ENCODE data around the gene MED12.

The MED12 gene

GRCh38 chrX:71118032-71118984 lies at the start of gene MED12:
TSS of gene MED12 (plus strand) at chrX:71118596. CDS start at chrX:71118755, 159 bp downstream.
- peak within 1 kb of the TSS; percentile 61 for H3K4me3 ChIP-seq (ENCODE audit: low read depth, low read length)
- DNase-seq (ENCODE audit: low read depth) = no peak

- no peak overlapping the region for H3K4me3 ChIP-seq (ENCODE audit: low read depth, low read length)
- no peak for DNase-seq (ENCODE audit: low read depth)
These were observed 47.9 kb upstream of the MED12 start for GRCh38 chrX:71070531-71070930.

- no peak for DNase-seq (ENCODE audit: low read depth)
- H3K4me3 ChIP-seq (ENCODE audit: low read depth, low read length) = no peak overlapping the region
These were observed 36.9 kb upstream of the MED12 start for GRCh38 chrX:71081330-71082123.

- no peak for DNase-seq (ENCODE audit: low read depth)
- H3K4me3 ChIP-seq (ENCODE audit: low read depth, low read length) = no peak overlapping the region
These were observed 36.2 kb upstream of the MED12 start for GRCh38 chrX:71082124-71082647.

GRCh38 chrX:71082822-71083221 lies 35.6 kb upstream of the MED12 start:
- no peak overlapping the region for H3K4me3 ChIP-seq (ENCODE audit: low read depth, low read length)
- no peak for DNase-seq (ENCODE audit: low read depth)

GRCh38 chrX:71085900-71086299 lies 32.5 kb upstream of the MED12 start:
- H3K4me3 ChIP-seq (ENCODE audit: low read depth, low read length) = no peak overlapping the region
- DNase-seq (ENCODE audit: low read depth) = no peak

GRCh38 chrX:71091263-71091662 lies 27.1 kb upstream of the MED12 start:
- DNase-seq (ENCODE audit: low read depth) = no peak
- no peak overlapping the region for H3K4me3 ChIP-seq (ENCODE audit: low read depth, low read length)

GRCh38 chrX:71095033-71095432 lies 23.4 kb upstream of the MED12 start:
- no peak for DNase-seq (ENCODE audit: low read depth)
- peak overlapping the region; percentile 62 for H3K4me3 ChIP-seq (ENCODE audit: low read depth, low read length)

GRCh38 chrX:71095555-71095980 lies 22.8 kb upstream of the MED12 start, which contains the start of gene FOXO4:
TSS of gene FOXO4 (plus strand) at chrX:71095851. CDS start at chrX:71096529, 678 bp downstream.
- peak; percentile 42 for DNase-seq (ENCODE audit: low read depth)
- peak within 1 kb of the TSS; percentile 62 for H3K4me3 ChIP-seq (ENCODE audit: low read depth, low read length)

- peak overlapping the region; percentile 62 for H3K4me3 ChIP-seq (ENCODE audit: low read depth, low read length)
- no peak for DNase-seq (ENCODE audit: low read depth)
These were observed 22.2 kb upstream of the MED12 start for GRCh38 chrX:71095981-71096759.

- peak overlapping the region; percentile 62 for H3K4me3 ChIP-seq (ENCODE audit: low read depth, low read length)
- DNase-seq (ENCODE audit: low read depth) = no peak
These were observed 21.7 kb upstream of the MED12 start for GRCh38 chrX:71096760-71097032.

GRCh38 chrX:71098302-71098701 lies 20.1 kb upstream of the MED12 start:
- no peak overlapping the region for H3K4me3 ChIP-seq (ENCODE audit: low read depth, low read length)
- DNase-seq (ENCODE audit: low read depth) = no peak

GRCh38 chrX:71098951-71099506 lies 19.4 kb upstream of the MED12 start:
- DNase-seq (ENCODE audit: low read depth) = no peak
- H3K4me3 ChIP-seq (ENCODE audit: low read depth, low read length) = no peak overlapping the region

- no peak for DNase-seq (ENCODE audit: low read depth)
- no peak overlapping the region for H3K4me3 ChIP-seq (ENCODE audit: low read depth, low read length)
These were observed 18.7 kb upstream of the MED12 start for GRCh38 chrX:71099736-71100135.

GRCh38 chrX:71100581-71101505 lies 17.6 kb upstream of the MED12 start:
- no peak for DNase-seq (ENCODE audit: low read depth)
- H3K4me3 ChIP-seq (ENCODE audit: low read depth, low read length) = no peak overlapping the region

GRCh38 chrX:71102292-71102691 lies 16.1 kb upstream of the MED12 start:
- no peak for DNase-seq (ENCODE audit: low read depth)
- H3K4me3 ChIP-seq (ENCODE audit: low read depth, low read length) = no peak overlapping the region

GRCh38 chrX:71103110-71103983 lies 15.0 kb upstream of the MED12 start:
- no peak overlapping the region for H3K4me3 ChIP-seq (ENCODE audit: low read depth, low read length)
- DNase-seq (ENCODE audit: low read depth) = no peak

Measured in skeletal muscle cell (primary cell).